HepG2 (cell line): ENCODE measurements around the gene SPRYD4. TPM values are rescaled to one million over a fixed set of nuclear protein-coding genes. Genes with fewer than 3 reads are reported as not detected.

Experiments
- ADNP ChIP-seq: sonication (generic); formaldehyde crosslinking; IDR thresholded peaks from 2 replicates; pipeline ENCODE4 v1.4.0; 2020; ENCODE audit warnings: missing genetic modification reagents
- CC2D1A ChIP-seq: sonication (generic); formaldehyde crosslinking; IDR thresholded peaks from 2 replicates; pipeline ENCODE4 v1.8.1; 2023; ENCODE audit warnings: mild to moderate bottlenecking, missing genetic modification reagents
- CCDC6 ChIP-seq: sonication (generic); formaldehyde crosslinking; IDR thresholded peaks from 2 replicates; pipeline ENCODE4 v1.8.1; 2022; ENCODE audit warnings: mild to moderate bottlenecking, missing genetic modification reagents, moderate library complexity
- DMAP1 ChIP-seq: IDR thresholded peaks from 2 replicates; pipeline ENCODE4 v1.6.1; 2016
- FOXA3 ChIP-seq: IDR thresholded peaks from 2 replicates; pipeline ENCODE4 v1.6.1; 2016; ENCODE audit warnings: missing genetic modification reagents, missing compliant biosample characterization
- HNRNPK ChIP-seq: fragments of 200-400 bp; formaldehyde crosslinking; IDR thresholded peaks from 2 replicates; pipeline ENCODE4 v1.6.1; 2018; ENCODE audit warnings: low read length, low read depth, moderate library complexity, mild to moderate bottlenecking; ENCODE audit not compliant: poor library complexity, severe bottlenecking
- KDM5A ChIP-seq: fragments of 200-600 bp; sonication (generic); IDR thresholded peaks from 2 replicates; pipeline ENCODE4 v1.7.0; 2018; ENCODE audit warnings: antibody characterized with exemption, mild to moderate bottlenecking, low read length, borderline replicate concordance
- MEIS2 ChIP-seq: sonication (generic); formaldehyde crosslinking; IDR thresholded peaks from 2 replicates; pipeline ENCODE4 v1.9.0; 2021; ENCODE audit warnings: mild to moderate bottlenecking, missing genetic modification reagents
- MTF2 ChIP-seq: sonication (generic); formaldehyde crosslinking; IDR thresholded peaks from 2 replicates; pipeline ENCODE4 v1.5.0; 2020; ENCODE audit warnings: missing genetic modification reagents, borderline replicate concordance
- PHF5A ChIP-seq: IDR thresholded peaks from one replicate; pipeline ENCODE4 v1.6.1; 2018; ENCODE audit warnings: low read depth, missing genetic modification reagents; ENCODE audit not compliant: unreplicated experiment
- PRDM15 ChIP-seq: sonication (generic); formaldehyde crosslinking; IDR thresholded peaks from 2 replicates; pipeline ENCODE4 v1.4.0; 2020; ENCODE audit warnings: missing genetic modification reagents
- RBM22 ChIP-seq: fragments of 200-400 bp; formaldehyde crosslinking; optimal IDR thresholded peaks from 2 replicates; pipeline ENCODE3; 2017; ENCODE audit warnings: mild to moderate bottlenecking, low read length, moderate library complexity
- RFX1 ChIP-seq: fragments of 450-650 bp; IDR thresholded peaks from 2 replicates; pipeline ENCODE4 v1.6.1; 2017
- RFXANK ChIP-seq: IDR thresholded peaks from 2 replicates; pipeline ENCODE4 v1.6.1; 2016
- ZBTB21 ChIP-seq: sonication (generic); formaldehyde crosslinking; IDR thresholded peaks from 2 replicates; pipeline ENCODE4 v1.4.0; 2020; ENCODE audit warnings: missing genetic modification reagents
- ZFAT ChIP-seq: sonication (generic); formaldehyde crosslinking; conservative IDR thresholded peaks from 2 replicates; pipeline ENCODE4 v1.8.1; 2023; ENCODE audit warnings: missing genetic modification reagents, inconsistent platforms
- ZNF3 ChIP-seq: IDR thresholded peaks from 2 replicates; pipeline ENCODE4 v1.7.0; 2017; ENCODE audit warnings: inconsistent platforms
- ZNF724P ChIP-seq: sonication (generic); formaldehyde crosslinking; IDR thresholded peaks from 2 replicates; pipeline ENCODE4 v1.8.0; 2022; ENCODE audit warnings: missing genetic modification reagents, borderline replicate concordance
- ZNF800 ChIP-seq: sonication (generic); formaldehyde crosslinking; IDR thresholded peaks from 2 replicates; pipeline ENCODE4 v1.4.0; 2020; ENCODE audit warnings: missing genetic modification reagents
- ZNF891 ChIP-seq: sonication (generic); formaldehyde crosslinking; IDR thresholded peaks from 2 replicates; pipeline ENCODE4 v1.5.0; 2020; ENCODE audit warnings: mild to moderate bottlenecking, missing genetic modification reagents
- polyA plus RNA-seq, 8 experiments: library from polyadenylated mRNA; depleted of rRNA in 3 of 8; stranded (reverse) in 7 of 8; unstranded in 1 of 8; fragments of >200 nt; fragmentation: Illumina TruSeq in 4 of 8; extraction: Trizol in 4 of 8; gene quantifications; 2 replicates each; pipeline versions ENCODE4 v1.2.1 to v1.2.3, GENCODE V29; 2011 to 2016; ENCODE audit warnings: low read depth in 4 of 8, missing spikeins in 1 of 8, mixed read lengths in 1 of 8; ENCODE audit not compliant: insufficient read depth in 1 of 8
- total RNA-seq, 5 experiments: library from RNA; depleted of rRNA; stranded (reverse); fragments of >200 nt; fragmentation: Illumina TruSeq; extraction: Trizol; gene quantifications; 2 replicates each; pipeline ENCODE4 v1.2.3, GENCODE V29; 2016; ENCODE audit warnings: low read depth in 1 of 5

SPRYD4 gene
- total and polyA plus RNA-seq, 2 of the 13 experiments (the other 11 are each of a cell fraction or from before 2014, with no cell fraction given), result 3.9 to 4.5 TPM

GRCh38 chr12:56488041-56488955, 19.9 kb downstream of the SPRYD4 start, which contains the start of gene GLS2 (continued):
- 0 out of 2 replicates have a peak, but pooled peaks have one; percentile 34 for TF ChIP-seq MEIS2 (CRISPR knock-in tag)
- TF ChIP-seq CCDC6 (CRISPR knock-in tag), result no peak; the same call in 1 of the 2 replicates
- TF ChIP-seq RFX1, result no peak
- peak; percentile 30 for TF ChIP-seq HNRNPK
- 0 out of 2 replicates have a peak, but pooled peaks have one; percentile 19 for TF ChIP-seq ADNP (CRISPR knock-in tag)
- peak; percentile 89; the same call in 1 of the 2 replicates for TF ChIP-seq ZNF724P (CRISPR knock-in tag)
- peak; percentile 48; the same call in 1 of the 2 replicates for TF ChIP-seq DMAP1 (CRISPR knock-in tag)
- no peak; the same call in 1 of the 2 replicates for TF ChIP-seq FOXA3
- TF ChIP-seq ZNF800 (CRISPR knock-in tag), result peak; percentile 18; the same call in 1 of the 2 replicates
- TF ChIP-seq MTF2 (CRISPR knock-in tag), result no peak
- TF ChIP-seq ZNF891 (CRISPR knock-in tag), result peak; percentile 79
- peak; percentile 45; the same call in 1 of the 2 replicates for TF ChIP-seq PRDM15 (CRISPR knock-in tag)
- no peak for TF ChIP-seq PHF5A (CRISPR knock-in tag)
- TF ChIP-seq KDM5A, result no peak; the same call in 1 of the 2 replicates
- TF ChIP-seq CC2D1A (CRISPR knock-in tag), result no peak
- no peak for TF ChIP-seq RFXANK (CRISPR knock-in tag)
- TF ChIP-seq ZNF3, result no peak
- no peak for TF ChIP-seq ZBTB21
- TF ChIP-seq RBM22, result no peak
- peak; percentile 88 for TF ChIP-seq ZFAT (CRISPR knock-in tag)
